GM12891 (cell line): ENCODE data around the gene ZNRF4.

Experiments
- POLR2A ChIP-seq: IDR thresholded peaks from 2 replicates; pipeline ENCODE4 v1.6.1; 2011; ENCODE audit warnings: low read depth, low read length, control low read depth
- POLR2AphosphoS5 ChIP-seq: IDR thresholded peaks from 2 replicates; pipeline ENCODE4 v1.6.1; 2011; ENCODE audit warnings: low read depth, low read length, control low read depth
- SPI1 ChIP-seq: IDR thresholded peaks from 2 replicates; pipeline ENCODE4 v1.6.1; 2011; ENCODE audit warnings: low read depth, low read length, control low read depth

- TF ChIP-seq POLR2AphosphoS5: no peak
- TF ChIP-seq POLR2A: no peak
- TF ChIP-seq SPI1: no peak
Measured at GRCh38 chr19:5425260-5425659, 30.0 kb upstream of the ZNRF4 start.
